Suprapubic skin (tissue), 4 donors: ENCODE measurements around the gene ITSN1. TPM values are rescaled to one million over a fixed set of nuclear protein-coding genes. Genes with fewer than 3 reads are reported as not detected.

Source experiments
- DNase-seq, 2 donors: peaks; one replicate each; pipeline ENCODE4 v3.0.0-alpha.2; 2019; ENCODE audit warnings: low spot score in 2 of 2
- H3K27ac ChIP-seq: fragments of 200-600 bp; sonication (generic); one replicate; pipeline ENCODE4 v1.5.1; 2019
- H3K27me3 ChIP-seq: fragments of 200-600 bp; sonication (generic); one replicate; pipeline ENCODE4 v1.5.1; 2019
- H3K36me3 ChIP-seq: fragments of 200-600 bp; sonication (generic); one replicate; pipeline ENCODE4 v1.5.1; 2019
- H3K4me1 ChIP-seq: fragments of 200-600 bp; sonication (generic); one replicate; pipeline ENCODE4 v1.5.1; 2019
- H3K4me3 ChIP-seq: fragments of 200-600 bp; sonication (generic); one replicate; pipeline ENCODE4 v1.5.1; 2019; ENCODE audit warnings: mild to moderate bottlenecking
- H3K9me3 ChIP-seq: fragments of 200-600 bp; sonication (generic); one replicate; pipeline ENCODE4 v1.5.1; 2019
- EP300 ChIP-seq: sonication (generic); formaldehyde crosslinking; IDR thresholded peaks from one replicate; pipeline ENCODE4 v1.6.1; 2017; ENCODE audit warnings: antibody characterized with exemption
- POLR2A ChIP-seq, 2 donors: fragments of 450-650 bp; IDR thresholded peaks; one replicate each; pipeline ENCODE4 v1.6.1; 2017; ENCODE audit warnings: antibody characterized with exemption in 2 of 2, mild to moderate bottlenecking in 2 of 2, moderate library complexity in 2 of 2
- POLR2AphosphoS5 ChIP-seq, 3 donors: sonication (generic); formaldehyde crosslinking; IDR thresholded peaks; one replicate each; pipeline ENCODE4 v1.6.1; 2017; ENCODE audit warnings: antibody characterized with exemption in 3 of 3
- WGBS: methylation state at CpG from one replicate; pipeline ENCODE4 v1.1.5; 2018; 5-methylcytosine and 5-hydroxymethylcytosine counted together
- total RNA-seq, 4 donors: library from RNA; depleted of rRNA; stranded (reverse); fragments of >200 nt; gene quantifications; one replicate each; pipeline ENCODE4 v1.1.0, GENCODE V29; 2016
- TF ChIP-seq, protein P1 (sequence below), 2 donors: fragments of 200-600 bp in 1 of 2; fragments of 450-650 bp in 1 of 2; sonication (generic) in 1 of 2; IDR thresholded peaks; one replicate each; pipeline ENCODE4 v1.5.1; 2016 to 2019; ENCODE audit warnings: antibody characterized with exemption in 2 of 2, mild to moderate bottlenecking in 1 of 2, moderate library complexity in 1 of 2

The ITSN1 gene
- total RNA-seq, 4 donors from 2014 or later, result 23.8 to 53.3 (median 35.2) TPM

DNA sequence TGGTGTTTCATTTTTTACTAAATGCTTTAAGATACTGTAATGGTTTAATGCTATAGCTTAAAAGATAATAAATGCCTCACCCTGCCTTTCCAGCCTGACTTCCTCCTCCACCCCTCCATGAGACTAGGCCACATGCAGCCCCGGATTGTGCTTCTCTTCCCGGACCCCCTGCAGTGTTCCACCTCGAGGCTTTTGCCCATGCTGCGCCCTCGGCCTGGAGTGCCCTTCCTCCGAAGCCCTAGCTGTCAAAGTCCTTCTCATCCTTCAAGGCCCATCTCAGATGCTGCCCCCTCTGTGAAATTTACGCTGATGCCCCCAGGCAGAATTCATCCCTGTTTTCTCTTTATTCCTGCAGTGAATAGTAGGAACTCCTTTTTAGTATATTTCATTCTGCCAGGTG, 174.8 kb downstream of the ITSN1 start:
- Histone ChIP-seq H3K4me3 (no peak overlapping the region), H3K4me1 (no peaks in the 10 kb centered on the region), H3K27me3 (no peaks in the 10 kb centered on the region), H3K27ac (no peak overlapping the region), H3K9me3 (no peaks in the 10 kb centered on the region), H3K36me3 (peaks cover 46% of the 10 kb centered on the region)
- DNase-seq, result no peak
- TF ChIP-seq, protein P1, sequence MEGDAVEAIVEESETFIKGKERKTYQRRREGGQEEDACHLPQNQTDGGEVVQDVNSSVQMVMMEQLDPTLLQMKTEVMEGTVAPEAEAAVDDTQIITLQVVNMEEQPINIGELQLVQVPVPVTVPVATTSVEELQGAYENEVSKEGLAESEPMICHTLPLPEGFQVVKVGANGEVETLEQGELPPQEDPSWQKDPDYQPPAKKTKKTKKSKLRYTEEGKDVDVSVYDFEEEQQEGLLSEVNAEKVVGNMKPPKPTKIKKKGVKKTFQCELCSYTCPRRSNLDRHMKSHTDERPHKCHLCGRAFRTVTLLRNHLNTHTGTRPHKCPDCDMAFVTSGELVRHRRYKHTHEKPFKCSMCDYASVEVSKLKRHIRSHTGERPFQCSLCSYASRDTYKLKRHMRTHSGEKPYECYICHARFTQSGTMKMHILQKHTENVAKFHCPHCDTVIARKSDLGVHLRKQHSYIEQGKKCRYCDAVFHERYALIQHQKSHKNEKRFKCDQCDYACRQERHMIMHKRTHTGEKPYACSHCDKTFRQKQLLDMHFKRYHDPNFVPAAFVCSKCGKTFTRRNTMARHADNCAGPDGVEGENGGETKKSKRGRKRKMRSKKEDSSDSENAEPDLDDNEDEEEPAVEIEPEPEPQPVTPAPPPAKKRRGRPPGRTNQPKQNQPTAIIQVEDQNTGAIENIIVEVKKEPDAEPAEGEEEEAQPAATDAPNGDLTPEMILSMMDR (IDR thresholded peaks at IDR 0.05), result no peak
- TF ChIP-seq POLR2AphosphoS5 (IDR thresholded peaks at IDR 0.05), result no peak
- no peak for TF ChIP-seq EP300
- no peak for TF ChIP-seq POLR2A (IDR thresholded peaks at IDR 0.05)
- 85% methylated on average over 7 of the region's 7 CpGs for WGBS

DNA sequence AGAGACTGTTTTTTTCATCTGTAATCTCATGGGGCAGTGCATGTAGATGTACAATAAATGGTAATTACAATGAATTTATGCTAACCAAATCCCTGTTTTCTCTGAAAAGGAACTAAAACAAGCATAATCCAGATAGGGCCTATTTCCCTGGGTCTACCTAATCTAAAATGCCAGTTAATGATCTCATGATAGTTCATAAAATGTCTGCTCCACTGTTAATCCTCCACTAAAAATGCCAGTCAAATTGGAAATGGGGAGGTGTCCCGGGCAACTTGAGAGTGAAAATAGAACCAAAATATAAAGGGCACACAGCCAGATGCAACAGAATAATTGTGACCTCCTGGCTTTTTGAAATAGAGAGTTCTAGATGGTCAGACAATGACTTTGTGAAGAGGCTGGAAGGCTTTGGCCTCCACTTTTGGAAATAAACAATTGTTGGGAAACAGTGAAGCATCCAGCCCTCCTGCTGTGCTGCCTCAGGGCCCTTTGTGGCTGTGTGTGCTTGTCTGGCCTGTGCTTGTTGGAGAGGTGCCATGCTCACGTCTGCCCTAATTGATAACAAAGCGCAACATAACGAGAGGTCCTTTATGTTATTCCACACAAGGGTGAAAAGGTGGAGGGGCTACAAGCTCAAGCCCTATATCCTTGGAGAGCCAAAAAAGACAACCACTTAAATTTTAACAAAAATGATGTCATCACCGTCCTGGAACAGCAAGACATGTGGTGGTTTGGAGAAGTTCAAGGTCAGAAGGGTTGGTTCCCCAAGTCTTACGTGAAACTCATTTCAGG, 175.6 kb downstream of the ITSN1 start:
- Histone ChIP-seq H3K4me3 (no peak overlapping the region), H3K4me1 (no peaks in the 10 kb centered on the region), H3K27ac (no peak overlapping the region), H3K27me3 (no peaks in the 10 kb centered on the region), H3K9me3 (no peaks in the 10 kb centered on the region), H3K36me3 (peaks cover 50% of the 10 kb centered on the region)
- 74% methylated on average over 6 of the region's 6 CpGs for WGBS
- TF ChIP-seq POLR2A (IDR thresholded peaks at IDR 0.05) (no peak), EP300 (no peak), POLR2AphosphoS5 (IDR thresholded peaks at IDR 0.05) (no peak)
- TF ChIP-seq, protein P1 (IDR thresholded peaks at IDR 0.05), result no peak
- DNase-seq, result no peak

- no peak overlapping the region for H3K4me3 ChIP-seq
- H3K27ac ChIP-seq, result no peak overlapping the region
- TF ChIP-seq POLR2AphosphoS5 (IDR thresholded peaks at IDR 0.05) (no peak), EP300 (no peak), POLR2A (IDR thresholded peaks at IDR 0.05) (no peak)
- TF ChIP-seq, protein P1 (IDR thresholded peaks at IDR 0.05), result no peak
Observed at GRCh38 chr21:33820230-33820770, 178.0 kb downstream of the ITSN1 start.

GRCh38 chr21:33820798-33821197, 178.5 kb downstream of the ITSN1 start:
- no peak overlapping the region for H3K4me3 ChIP-seq
- H3K4me1 ChIP-seq, result peaks cover 9% of the 10 kb centered on the region
- no peak overlapping the region for H3K27ac ChIP-seq
- no peak for DNase-seq
- H3K9me3 ChIP-seq, result no peaks in the 10 kb centered on the region
- 42% methylated on average over 2 of the region's 2 CpGs for WGBS
- peaks cover 40% of the 10 kb centered on the region for H3K36me3 ChIP-seq
- no peaks in the 10 kb centered on the region for H3K27me3 ChIP-seq
- no peak for TF ChIP-seq POLR2AphosphoS5 (IDR thresholded peaks at IDR 0.05)
- TF ChIP-seq, protein P1 (IDR thresholded peaks at IDR 0.05), result no peak
- no peak for TF ChIP-seq POLR2A (IDR thresholded peaks at IDR 0.05)
- TF ChIP-seq EP300, result no peak

More at GRCh38 chr21:33820230-33820770, 178.0 kb downstream of the ITSN1 start:
- H3K36me3 ChIP-seq, result peaks cover 45% of the 10 kb centered on the region
- DNase-seq, result no peak
- H3K4me1 ChIP-seq, result peaks cover 6% of the 10 kb centered on the region
- H3K27me3 ChIP-seq, result no peaks in the 10 kb centered on the region
- H3K9me3 ChIP-seq, result no peaks in the 10 kb centered on the region

- no peak for TF ChIP-seq EP300
- no peak for TF ChIP-seq POLR2AphosphoS5 (IDR thresholded peaks at IDR 0.05)
- TF ChIP-seq, protein P1 (IDR thresholded peaks at IDR 0.05), result no peak
- no peak for TF ChIP-seq POLR2A (IDR thresholded peaks at IDR 0.05)
- Histone ChIP-seq H3K36me3 (peaks cover 37% of the 10 kb centered on the region), H3K9me3 (no peaks in the 10 kb centered on the region), H3K4me3 (no peak overlapping the region), H3K27ac (no peak overlapping the region), H3K4me1 (peaks cover 9% of the 10 kb centered on the region), H3K27me3 (no peaks in the 10 kb centered on the region)
- DNase-seq, result no peak
- 71% methylated on average over 7 of the region's 7 CpGs for WGBS
Observed at GRCh38 chr21:33821503-33822322, 179.4 kb downstream of the ITSN1 start.
